ENCODE data around the gene AKAP13.
"Not testable (repeated sequence)": the region's sequence is repeated elsewhere in the genome, so short reads cannot be mapped to it uniquely, and the experiment has no call there.

AKAP13 gene

GRCh38 chr15:85503151-85503799, 122.9 kb downstream of the AKAP13 start:
- DNase-seq: no peak

DNA sequence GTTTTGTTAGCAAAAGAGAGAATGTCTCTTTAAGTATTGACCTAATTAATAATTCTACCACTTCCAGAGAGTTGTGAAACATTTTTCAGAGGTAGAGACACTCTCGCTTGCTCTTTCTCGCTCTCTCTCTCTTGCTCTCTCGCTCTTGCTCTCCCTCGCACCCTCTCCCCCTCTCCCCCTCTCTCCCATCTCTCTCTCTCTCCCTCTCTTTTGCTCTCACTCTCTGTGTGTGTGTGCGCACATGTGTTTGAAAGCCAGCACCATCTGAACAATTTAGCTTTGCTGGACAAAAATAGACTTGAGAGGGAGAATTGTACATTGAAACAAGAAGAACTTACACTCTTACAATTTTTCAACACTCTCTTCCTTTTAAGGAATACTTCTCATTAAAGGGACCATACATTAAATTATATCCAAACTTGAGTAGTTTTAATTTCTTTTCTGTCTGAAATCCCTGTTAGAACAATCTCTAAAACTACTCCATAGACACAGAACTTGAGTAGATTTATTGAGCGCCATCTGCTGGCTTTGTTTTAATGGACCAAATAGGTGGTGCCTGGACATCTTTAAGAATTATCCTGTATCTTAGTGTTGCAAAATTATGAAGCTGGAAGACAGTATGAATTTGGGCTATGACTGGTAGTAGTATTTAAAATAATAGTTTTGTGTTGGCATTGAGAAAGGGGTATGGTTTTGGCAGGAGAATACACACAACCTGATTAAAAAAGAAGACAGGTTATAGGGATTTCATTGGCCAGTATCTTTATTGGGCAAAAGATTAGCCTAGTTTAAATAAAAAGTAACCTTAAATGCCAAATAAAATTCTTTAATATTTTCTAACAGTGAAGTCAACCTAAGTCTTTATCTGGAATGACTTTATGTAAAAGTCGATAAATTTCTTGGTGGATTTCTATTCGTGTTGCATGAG, 124.6 kb downstream of the AKAP13 start:
- DNase-seq: peak; percentile 73

DNA sequence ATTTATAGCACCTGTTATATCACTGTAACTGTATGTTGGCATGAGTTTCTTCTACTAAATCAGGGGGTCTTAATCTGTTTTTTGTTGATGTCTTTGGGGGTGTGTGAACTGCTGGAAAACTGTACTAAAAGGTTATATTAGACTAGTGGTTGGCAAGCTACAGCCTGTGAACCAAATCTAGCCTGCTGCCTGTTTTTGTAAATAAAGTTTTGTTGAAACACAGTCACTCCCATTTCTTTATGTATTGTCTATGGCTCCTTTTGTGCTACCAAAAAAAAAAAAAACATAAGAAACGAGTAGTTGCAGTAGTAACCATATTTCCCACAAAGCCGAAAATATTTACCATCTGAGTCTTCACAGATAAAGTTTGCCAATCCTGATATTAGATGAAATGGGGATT, 126.7 kb downstream of the AKAP13 start:
- DNase-seq: no peak

- no peak for DNase-seq
Measured at GRCh38 chr15:85509973-85510372, 129.6 kb downstream of the AKAP13 start.

DNA sequence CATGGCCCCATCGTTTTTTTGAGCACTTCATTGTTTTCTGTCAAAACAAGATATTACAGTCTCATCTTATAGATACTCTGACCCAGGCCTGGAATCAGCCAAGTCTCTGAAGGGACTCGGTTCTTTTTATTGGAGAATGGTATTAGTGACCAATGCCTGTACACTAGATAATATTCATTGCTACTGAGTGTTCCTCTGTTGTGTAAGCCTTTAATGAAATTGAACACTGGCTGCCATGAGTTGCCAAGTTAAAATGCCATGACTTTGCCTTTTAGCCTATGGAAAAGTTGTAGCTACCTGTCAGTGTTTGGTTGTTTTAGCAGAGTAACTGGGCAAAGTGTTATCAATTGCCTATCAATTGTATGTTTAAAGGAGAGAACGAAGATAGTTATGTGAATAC, 134.0 kb downstream of the AKAP13 start:
- no peak for DNase-seq

GRCh38 chr15:85515212-85515611, 134.8 kb downstream of the AKAP13 start:
- DNase-seq: no peak

DNA sequence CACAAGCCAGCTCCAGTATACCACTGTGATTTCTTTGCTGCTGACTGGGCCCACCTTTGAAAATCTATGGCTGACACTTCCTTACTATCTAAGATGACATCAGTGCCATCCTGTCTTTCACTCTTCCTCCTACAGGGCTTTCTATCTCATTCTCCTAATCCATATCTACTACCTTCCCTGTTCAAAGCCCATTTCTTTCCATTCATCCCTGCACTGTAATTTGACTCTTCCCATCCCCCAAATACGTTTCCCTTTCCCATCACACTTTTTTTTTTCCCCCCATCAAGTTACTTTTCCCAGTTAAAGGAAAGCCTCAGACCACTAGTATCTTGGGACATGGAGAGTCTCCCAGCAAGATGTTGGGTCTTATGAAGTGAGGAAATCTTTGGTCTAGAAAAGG, 136.7 kb downstream of the AKAP13 start:
- DNase-seq: no peak

- no peak for DNase-seq
Measured at GRCh38 chr15:85518979-85519761, 138.8 kb downstream of the AKAP13 start.

- DNase-seq: no peak
Measured at GRCh38 chr15:85520650-85521049, 140.2 kb downstream of the AKAP13 start.

- DNase-seq: no peak
Measured at GRCh38 chr15:85523530-85523929, 143.1 kb downstream of the AKAP13 start.

- DNase-seq: no peak
Measured at GRCh38 chr15:85525755-85526154, 145.4 kb downstream of the AKAP13 start.

DNA sequence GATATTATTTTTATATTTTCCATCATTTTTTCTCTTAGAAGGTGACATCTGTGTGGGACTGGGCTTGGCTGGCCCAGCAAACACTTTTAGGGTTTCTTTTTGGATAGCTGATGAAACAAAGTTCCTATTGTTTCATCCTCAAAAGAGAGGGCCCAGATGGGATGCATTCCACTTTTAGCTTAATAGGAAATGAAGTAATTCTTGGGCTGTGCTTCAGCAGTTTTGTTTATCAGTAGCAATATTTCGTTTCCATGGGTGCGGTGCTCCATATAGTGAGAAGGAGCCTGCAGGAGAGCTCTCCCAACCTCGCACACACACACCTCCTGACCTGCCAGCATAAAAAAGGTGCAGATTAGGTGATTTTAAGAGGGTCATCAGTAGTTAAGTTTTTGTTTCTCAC, 147.5 kb downstream of the AKAP13 start:
- peak; percentile 12 for DNase-seq

- no peak for DNase-seq
Measured at GRCh38 chr15:85530079-85530478, 149.7 kb downstream of the AKAP13 start.

DNA sequence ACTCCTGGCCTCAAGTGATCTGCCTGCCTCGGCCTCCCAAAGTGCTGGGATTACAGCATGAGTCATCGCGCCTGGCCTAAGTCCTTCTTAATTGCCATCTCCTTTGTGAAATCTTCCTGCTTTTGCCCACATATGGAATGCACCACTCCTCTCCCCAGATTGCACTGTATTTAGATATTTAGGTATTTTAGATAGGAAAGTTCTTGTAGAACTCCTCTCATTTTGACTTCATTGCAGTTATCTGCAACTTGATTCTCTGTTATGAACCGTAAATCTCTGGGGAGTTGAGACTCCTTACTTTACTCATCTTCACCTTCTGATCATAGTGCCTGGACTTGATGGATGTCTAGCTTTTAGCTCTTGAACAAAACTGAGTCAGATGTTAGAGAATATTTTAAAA, 150.7 kb downstream of the AKAP13 start:
- DNase-seq: no peak

DNA sequence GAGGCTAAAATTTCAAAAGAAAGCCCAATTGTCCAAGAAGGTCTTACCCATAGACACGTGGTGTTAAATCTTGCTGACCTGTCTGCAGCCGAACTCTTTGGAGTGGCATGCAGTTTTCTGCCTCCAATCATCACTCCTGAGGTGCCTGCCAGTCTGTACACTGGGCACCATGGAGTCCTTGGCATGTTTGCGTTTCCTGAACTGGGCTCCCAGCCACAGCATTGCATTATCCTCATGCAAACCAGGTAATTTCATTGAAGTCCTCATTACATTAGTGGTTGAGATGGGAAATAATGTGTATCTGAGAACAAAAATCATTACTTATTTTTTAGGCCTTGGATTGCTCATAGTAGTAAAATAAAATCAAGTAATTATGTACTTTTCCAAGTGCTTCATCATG, 152.3 kb downstream of the AKAP13 start:
- no peak for DNase-seq

DNA sequence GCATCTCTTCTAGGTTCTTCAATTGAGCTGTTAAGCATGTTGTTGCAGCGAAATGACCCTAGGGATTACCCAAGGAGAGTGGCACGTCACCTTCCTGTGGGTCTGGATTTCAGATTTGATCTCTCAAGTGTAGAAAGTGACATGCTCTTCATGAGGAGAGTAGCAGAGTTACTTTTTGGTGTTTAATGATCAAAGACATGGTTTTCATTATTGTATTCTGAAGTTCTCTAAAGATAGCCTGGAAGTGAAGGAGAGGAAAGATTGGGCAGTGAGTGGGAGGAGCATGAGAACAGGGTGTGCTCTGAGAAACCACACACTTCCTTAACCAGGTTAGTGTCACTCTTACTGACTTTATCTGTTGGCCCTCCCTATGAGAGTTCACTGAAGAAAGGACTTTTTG, 153.6 kb downstream of the AKAP13 start:
- no peak for DNase-seq

- not testable (repeated sequence) for DNase-seq
Measured at GRCh38 chr15:85535533-85536330, 155.3 kb downstream of the AKAP13 start.

DNA sequence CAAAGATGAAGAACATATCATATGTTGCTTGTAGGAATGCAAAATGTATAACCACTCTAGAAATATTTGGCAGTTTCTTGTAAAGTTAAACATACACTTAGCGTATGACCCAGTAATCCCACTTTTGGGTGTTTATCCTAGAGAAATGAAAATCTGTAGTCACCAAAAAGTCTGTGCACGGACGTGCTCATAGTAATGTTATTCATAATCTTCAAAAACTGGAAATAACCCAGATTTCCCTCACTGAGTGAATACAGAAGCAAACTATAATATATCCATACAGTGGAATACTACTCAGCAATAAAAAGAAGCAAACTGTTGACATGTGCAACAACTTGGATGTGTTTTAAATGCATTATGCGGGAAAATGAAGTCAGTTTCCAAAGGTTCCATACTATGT, 155.9 kb downstream of the AKAP13 start:
- no peak for DNase-seq

- peak; percentile 19 for DNase-seq
Measured at GRCh38 chr15:85539491-85539890, 159.1 kb downstream of the AKAP13 start.

DNA sequence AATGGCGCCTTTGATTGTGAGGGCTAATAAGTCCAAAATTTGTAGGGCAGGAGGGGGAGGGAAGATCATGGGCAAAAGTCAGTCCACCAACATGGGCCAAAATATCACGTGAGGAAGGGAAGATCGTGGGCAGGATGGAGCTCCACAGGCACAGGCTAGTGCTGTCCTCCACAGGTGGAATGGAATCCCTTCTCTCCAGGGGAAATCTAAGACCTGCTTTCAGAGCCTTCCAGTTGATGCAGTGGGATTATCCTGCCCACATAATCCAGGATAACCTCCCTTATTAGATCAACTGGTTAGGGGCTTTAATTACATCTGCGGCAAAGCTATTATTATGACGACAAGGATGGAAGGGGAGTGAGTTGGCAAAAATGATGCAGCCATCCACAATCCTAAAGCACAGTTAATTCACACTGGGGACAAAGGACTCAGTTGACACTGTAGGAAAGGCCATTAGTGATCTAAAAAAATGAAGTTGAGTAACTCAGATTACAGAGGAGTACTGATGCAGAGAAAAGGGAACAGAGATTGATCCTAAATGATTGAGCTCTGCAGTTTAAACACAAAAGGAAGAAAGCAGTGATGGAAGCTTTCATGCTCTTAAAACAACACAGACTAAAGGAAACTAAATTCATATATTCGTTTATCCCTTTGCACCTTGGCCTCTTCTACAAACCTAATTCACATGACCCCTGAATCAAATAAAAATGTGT, 159.8 kb downstream of the AKAP13 start:
- no peak for DNase-seq

- DNase-seq: peak; percentile 43
Measured at GRCh38 chr15:85541744-85542143, 161.3 kb downstream of the AKAP13 start.

DNA sequence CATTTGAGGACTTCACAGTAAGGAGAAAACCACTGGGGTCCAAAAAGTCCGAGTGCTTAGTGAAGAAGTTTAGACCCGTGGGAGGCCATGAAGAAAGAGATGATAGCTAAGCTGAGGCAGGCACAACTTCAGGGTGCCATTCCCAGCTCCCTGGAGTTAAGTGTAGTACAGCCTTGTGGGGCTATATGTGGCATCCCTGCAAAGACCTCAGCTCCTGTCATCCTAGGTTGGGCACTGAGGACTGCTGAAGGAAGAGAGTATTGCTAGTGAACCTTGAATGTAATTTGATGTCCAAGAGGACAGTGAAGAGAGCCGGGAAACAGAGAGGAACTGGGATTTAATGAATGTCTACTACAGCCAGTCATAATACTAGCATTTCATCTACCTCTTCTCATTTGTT, 162.1 kb downstream of the AKAP13 start:
- no peak for DNase-seq

All from DMS53 (cell line).